SIG-M5 treated with dmso at 0.1 percent for 504 hours (cell line): Measurements from ENCODE around the gene ZFX.

ENCODE experiments used
- DNase-seq: peaks from one replicate; lab custom pipeline; 2025; ENCODE audit not compliant: unreplicated experiment; lab: John Stamatoyannopoulos, UW

The ZFX gene

GRCh38 chrX:24231641-24232179, 82.2 kb downstream of the ZFX start:
- no peak for DNase-seq

GRCh38 chrX:24232796-24233195, 83.3 kb downstream of the ZFX start:
- no peak for DNase-seq

- no peak for DNase-seq
Measured at GRCh38 chrX:24235084-24235710, 85.7 kb downstream of the ZFX start.

- DNase-seq, result peak; percentile 2
Measured at GRCh38 chrX:24241822-24242648, 92.5 kb downstream of the ZFX start.

GRCh38 chrX:24242649-24243175, 93.2 kb downstream of the ZFX start:
- DNase-seq, result peak; percentile 35

GRCh38 chrX:24243188-24243587, 93.7 kb downstream of the ZFX start:
- no peak for DNase-seq

- no peak for DNase-seq
Measured at GRCh38 chrX:24243692-24244091, 94.2 kb downstream of the ZFX start.

- no peak for DNase-seq
Measured at GRCh38 chrX:24245202-24245601, 95.7 kb downstream of the ZFX start.

- no peak for DNase-seq
Measured at GRCh38 chrX:24248042-24248441, 98.5 kb downstream of the ZFX start.

GRCh38 chrX:24253030-24253429, 103.5 kb downstream of the ZFX start:
- no peak for DNase-seq

GRCh38 chrX:24253469-24253868, 103.9 kb downstream of the ZFX start:
- no peak for DNase-seq

GRCh38 chrX:24257011-24257410, 107.5 kb downstream of the ZFX start:
- no peak for DNase-seq

GRCh38 chrX:24259544-24260240, 110.2 kb downstream of the ZFX start:
- peak; percentile 52 for DNase-seq

GRCh38 chrX:24260842-24261550, 111.5 kb downstream of the ZFX start:
- DNase-seq, result peak; percentile 76

- no peak for DNase-seq
Measured at GRCh38 chrX:24262309-24262708, 112.8 kb downstream of the ZFX start.

- DNase-seq, result no peak
Measured at GRCh38 chrX:24264383-24264782, 114.9 kb downstream of the ZFX start.
